Measurements from ENCODE around the gene SENP8. TPM values are rescaled to one million over a fixed set of nuclear protein-coding genes. Genes with fewer than 3 reads are reported as not detected.

SENP8 gene
- total and polyA plus RNA-seq, 2 of the 13 experiments (the other 11 are each of a cell fraction or from before 2014, with no cell fraction given), result 2.7 to 3.0 TPM

- ChIA-PET CTCF (ENCODE audit: low intra/inter-chr PET ratio, low total read pairs) (no interaction called here), POLR2A (no interaction called here)
- Histone ChIP-seq H3K79me2 (ENCODE audit: insufficient read depth, low read length) (no peaks in the 10 kb centered on the region), H3K9ac (ENCODE audit: insufficient read depth, low read depth, low read length) (no peak overlapping the region), H3K4me3 (replicated peaks in 1 of 3; ENCODE audit: insufficient read depth in 1 of 3, low read depth in 2 of 3, low read length in 3 of 3) (no peak overlapping the region), H3K27me3 (ENCODE audit: control insufficient read depth in 1 of 2, insufficient read depth in 2 of 2, low read length in 2 of 2) (no peaks in the 10 kb centered on the region), H3K36me3 (replicated peaks in 1 of 2; ENCODE audit: control insufficient read depth in 1 of 2, insufficient read depth in 2 of 2, low read length in 2 of 2) (no peaks in the 10 kb centered on the region), H4K20me1 (ENCODE audit: insufficient read depth, low read length) (no peaks in the 10 kb centered on the region), H3K27ac (ENCODE audit: extremely low read length, insufficient read depth, low read length) (no peak overlapping the region), H3K4me1 (ENCODE audit: insufficient read depth, low read length) (no peaks in the 10 kb centered on the region), H3K9me3 (ENCODE audit: low read length) (no peaks in the 10 kb centered on the region), H2AFZ (ENCODE audit: low read length) (no peak overlapping the region), H3K4me2 (ENCODE audit: low read depth, low read length) (no peak overlapping the region)
- FAIRE-seq (no peak), DNase-seq (ENCODE audit: low spot score) (no peak), ATAC-seq (no peak)
- in situ Hi-C loops (cut with HindIII; ENCODE audit: extremely low pct_ligation_motif_present, low pct_unique_long_range_greater_than_20kb) (no loop called here), intact Hi-C loops (cut with micrococcal nuclease; ENCODE audit: unreplicated experiment) (no loop called here)
- no peak for TF ChIP-seq ZGPAT (CRISPR knock-in tag; IDR thresholded peaks at IDR 0.05)
- TF ChIP-seq IKZF4 (CRISPR knock-in tag; IDR thresholded peaks at IDR 0.05; ENCODE audit: borderline replicate concordance, low read depth, not compliant biosample characterization), result no peak
- TF ChIP-seq SIN3B (IDR thresholded peaks at IDR 0.05; ENCODE audit: low read length), result no peak
- no peak for TF ChIP-seq ELK4 (CRISPR knock-in tag; IDR thresholded peaks at IDR 0.05; ENCODE audit: borderline replicate concordance)
- 100% methylated on average over 1 of the region's 1 CpG for WGBS (ENCODE audit: low lambda C conversion rate)
- BruUV-seq (replicated peaks), result no TSS peak
Observed at GRCh38 chr15:72077950-72078349, 40.3 kb upstream of the SENP8 start.

- POLR2A ChIA-PET, result no interaction called here
Observed at GRCh38 chr15:72078887-72079286, 39.3 kb upstream of the SENP8 start.

More at GRCh38 chr15:72078887-72079286, 39.3 kb upstream of the SENP8 start:
- Histone ChIP-seq H3K4me1 (ENCODE audit: insufficient read depth, low read length) (no peaks in the 10 kb centered on the region), H3K9ac (ENCODE audit: insufficient read depth, low read depth, low read length) (no peak overlapping the region), H3K36me3 (replicated peaks in 1 of 2; ENCODE audit: control insufficient read depth in 1 of 2, insufficient read depth in 2 of 2, low read length in 2 of 2) (no peaks in the 10 kb centered on the region), H3K9me3 (ENCODE audit: low read length) (no peaks in the 10 kb centered on the region), H2AFZ (ENCODE audit: low read length) (no peak overlapping the region), H3K4me2 (ENCODE audit: low read depth, low read length) (no peak overlapping the region), H3K27ac (ENCODE audit: extremely low read length, insufficient read depth, low read length) (no peak overlapping the region), H3K27me3 (ENCODE audit: control insufficient read depth in 1 of 2, insufficient read depth in 2 of 2, low read length in 2 of 2) (no peaks in the 10 kb centered on the region), H4K20me1 (ENCODE audit: insufficient read depth, low read length) (no peaks in the 10 kb centered on the region), H3K79me2 (ENCODE audit: insufficient read depth, low read length) (no peaks in the 10 kb centered on the region), H3K4me3 (replicated peaks in 1 of 3; ENCODE audit: insufficient read depth in 1 of 3, low read depth in 2 of 3, low read length in 3 of 3) (no peak overlapping the region)
- CTCF ChIA-PET (ENCODE audit: low intra/inter-chr PET ratio, low total read pairs), result no interaction called here
- FAIRE-seq (no peak), DNase-seq (ENCODE audit: low spot score) (no peak), ATAC-seq (no peak)
- in situ Hi-C loops (cut with HindIII; ENCODE audit: extremely low pct_ligation_motif_present, low pct_unique_long_range_greater_than_20kb), result no loop called here
- BruUV-seq (replicated peaks), result no TSS peak
- 95% methylated on average over 6 of the region's 6 CpGs for WGBS (ENCODE audit: low lambda C conversion rate)
- TF ChIP-seq GATAD1 (CRISPR knock-in tag; IDR thresholded peaks at IDR 0.05) (no peak), RFX1 (IDR thresholded peaks at IDR 0.05) (no peak)
- intact Hi-C loops (cut with micrococcal nuclease; ENCODE audit: unreplicated experiment), result no loop called here

All from HepG2 (cell line).